Loucy (cell line): ENCODE measurements around the gene TCEA3.

ENCODE experiments used
- CTCF ChIP-seq: fragments of 200-600 bp; sonication (generic); conservative IDR thresholded peaks from 2 replicates; pipeline ENCODE4 v1.5.1; 2014; ENCODE audit warnings: mild to moderate bottlenecking, antibody characterized with exemption, low read length
- EZH2phosphoT487 ChIP-seq: fragments of 200-600 bp; IDR thresholded peaks from 2 replicates; pipeline ENCODE4 v1.6.1; 2018; ENCODE audit warnings: antibody characterized with exemption, mild to moderate bottlenecking, moderate library complexity, borderline replicate concordance

DNA sequence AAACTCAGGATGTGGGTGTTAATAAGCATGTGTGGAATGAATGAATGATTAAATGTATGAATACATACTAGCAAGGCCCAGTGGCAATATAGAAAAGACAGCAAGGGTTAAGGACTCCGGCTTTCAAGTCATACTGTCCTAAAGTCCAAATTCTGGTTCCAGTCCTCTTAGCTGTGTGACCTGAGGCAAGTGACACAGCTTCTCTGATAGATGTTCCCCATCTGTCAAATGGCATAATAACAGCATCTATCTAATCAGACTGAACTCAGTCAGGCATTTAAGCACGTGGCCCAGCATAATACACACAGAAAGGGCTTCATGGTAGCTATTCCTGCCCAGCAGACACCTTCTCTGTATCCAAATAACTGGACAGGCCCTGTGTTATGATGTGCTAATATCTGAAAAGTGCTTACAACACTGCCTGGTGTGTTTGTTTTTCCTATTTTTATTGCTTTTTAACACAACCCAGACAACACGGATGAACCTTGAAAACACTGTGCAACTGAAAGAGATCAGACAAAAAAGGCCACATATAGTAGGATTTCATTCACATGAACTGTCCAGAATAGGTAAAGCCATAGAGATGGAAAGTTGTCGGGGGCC, 47.0 kb upstream of the TCEA3 start:
- TF ChIP-seq CTCF (no peak), EZH2phosphoT487 (no peak)
